CD4-positive, alpha-beta T cell treated with Interleukin-1 beta for 1 hour (primary cell): ENCODE measurements around the gene TRAFD1.

ENCODE experiments used
- DNase-seq, 2 donors: peaks; one replicate each; pipeline ENCODE4 v3.0.0-alpha.2; 2020 to 2022

Gene TRAFD1

GRCh38 chr12:112161711-112162110, 36.4 kb downstream of the TRAFD1 start:
- no peak for DNase-seq

- no peak for DNase-seq
Observed at GRCh38 chr12:112162241-112162790, 37.0 kb downstream of the TRAFD1 start.

- no peak for DNase-seq
Observed at GRCh38 chr12:112163056-112163455, 37.7 kb downstream of the TRAFD1 start.

GRCh38 chr12:112163471-112163991, 38.2 kb downstream of the TRAFD1 start:
- no peak for DNase-seq

- no peak for DNase-seq
Observed at GRCh38 chr12:112164011-112164660, 38.8 kb downstream of the TRAFD1 start.

- DNase-seq: no peak
Observed at GRCh38 chr12:112165624-112166023, 40.3 kb downstream of the TRAFD1 start.

- no peak for DNase-seq
Observed at GRCh38 chr12:112166051-112167015, 41.0 kb downstream of the TRAFD1 start.

GRCh38 chr12:112167031-112167461, 41.7 kb downstream of the TRAFD1 start:
- DNase-seq: no peak

GRCh38 chr12:112167718-112168525, 42.6 kb downstream of the TRAFD1 start:
- no peak for DNase-seq

- DNase-seq: no peak
Observed at GRCh38 chr12:112168561-112168971, 43.2 kb downstream of the TRAFD1 start.

- no peak for DNase-seq
Observed at GRCh38 chr12:112169161-112169872, 44.0 kb downstream of the TRAFD1 start.

GRCh38 chr12:112169966-112170365, 44.6 kb downstream of the TRAFD1 start:
- no peak for DNase-seq

GRCh38 chr12:112170376-112170775, 45.0 kb downstream of the TRAFD1 start:
- peak; percentile 27 to 28 for DNase-seq

- no peak for DNase-seq
Observed at GRCh38 chr12:112170971-112171596, 45.7 kb downstream of the TRAFD1 start.

GRCh38 chr12:112172556-112173324, 47.4 kb downstream of the TRAFD1 start:
- no peak for DNase-seq

GRCh38 chr12:112175361-112176155, 50.2 kb downstream of the TRAFD1 start:
- no peak for DNase-seq

- no peak for DNase-seq
Observed at GRCh38 chr12:112176321-112177010, 51.1 kb downstream of the TRAFD1 start.

GRCh38 chr12:112178796-112179195, 53.4 kb downstream of the TRAFD1 start:
- DNase-seq: no peak

GRCh38 chr12:112179341-112179740, 54.0 kb downstream of the TRAFD1 start:
- no peak for DNase-seq
